ENCODE measurements around the gene AIFM1.

- no peak for TF ChIP-seq CTCF (IDR thresholded peaks at IDR 0.05)
- TF ChIP-seq PBX3 (IDR thresholded peaks at IDR 0.05): no peak
- no peak for TF ChIP-seq EHMT2 (IDR thresholded peaks at IDR 0.05; ENCODE audit: low read depth)
- TF ChIP-seq POLR2A (IDR thresholded peaks at IDR 0.05; ENCODE audit: low read length): no peak
- TF ChIP-seq BHLHE40 (IDR thresholded peaks at IDR 0.05; ENCODE audit: low read depth, low read length): no peak
Observed at GRCh38 chrX:130090364-130090763, 75.3 kb downstream of the AIFM1 start.

Data from A549 (cell line).